H1 (cell line): ENCODE results near the gene RNASE13. TPM values are rescaled to one million over a fixed set of nuclear protein-coding genes. Genes with fewer than 3 reads are reported as not detected.

Experiments used
- CTCF ChIA-PET: fragments of 300-600 bp; sonication (Branson Sonifier 250); formaldehyde crosslinking; loops from one replicate; lab custom pipeline; 2021; ENCODE audit not compliant: partially characterized antibody; lab: Charles Lee
- POLR2A ChIA-PET: fragments of 300-600 bp; sonication (Branson Sonifier 250); formaldehyde crosslinking; loops from one replicate; lab custom pipeline; 2021; ENCODE audit warnings: inconsistent platforms; ENCODE audit not compliant: partially characterized antibody; lab: Charles Lee
- DNase-seq, 2 experiments: peaks; one replicate each; pipeline versions ENCODE4 v3.0.0 to v3.0.0-alpha.2; 2010 to 2022; ENCODE audit warnings: low spot score in 2 of 2, low read depth in 1 of 2, mixed read lengths in 1 of 2
- FAIRE-seq: peaks from 2 replicates; lab custom pipeline; 2011; peaks lifted over from hg19 to GRCh38; lab: Jason Lieb, UNC
- H2AFZ ChIP-seq: 2 replicates; pipeline ENCODE4 v1.8.1; 2012; ENCODE audit warnings: low read length, inconsistent platforms
- H2AK5ac ChIP-seq: 2 replicates; pipeline ENCODE4 v1.6.1; 2013; ENCODE audit warnings: low read depth, low read length
- H2BK120ac ChIP-seq: replicated peaks from 2 replicates; pipeline ENCODE3; 2013; ENCODE audit warnings: low read depth, low read length, inconsistent platforms
- H2BK12ac ChIP-seq: 2 replicates; pipeline ENCODE4 v1.6.1; 2013; ENCODE audit warnings: low read depth, low read length
- H2BK15ac ChIP-seq: 2 replicates; pipeline ENCODE4 v1.6.1; 2013; ENCODE audit warnings: low read length
- H2BK20ac ChIP-seq: 2 replicates; pipeline ENCODE4 v1.6.1; 2013; ENCODE audit warnings: low read length
- H2BK5ac ChIP-seq: 2 replicates; pipeline ENCODE4 v1.6.1; 2013; ENCODE audit warnings: low read depth, low read length
- H3K14ac ChIP-seq: 2 replicates; pipeline ENCODE4 v1.6.1; 2013; ENCODE audit warnings: inconsistent platforms; ENCODE audit not compliant: insufficient read length
- H3K18ac ChIP-seq: 2 replicates; pipeline ENCODE4 v1.6.1; 2013; ENCODE audit warnings: low read length; ENCODE audit errors: extremely low read depth
- H3K23ac ChIP-seq: 2 replicates; pipeline ENCODE4 v1.6.1; 2013; ENCODE audit warnings: inconsistent platforms; ENCODE audit not compliant: insufficient read length
- H3K23me2 ChIP-seq: 2 replicates; pipeline ENCODE4 v1.6.1; 2013; ENCODE audit warnings: low read depth, low read length
- H3K27ac ChIP-seq: 2 replicates; pipeline ENCODE4 v1.6.1; 2011; ENCODE audit warnings: low read depth, low read length, inconsistent platforms
- H3K27me3 ChIP-seq, 4 experiments: replicated peaks in 1 of 4; 1 replicate in 1 of 4; 2 replicates in 3 of 4; pipeline versions ENCODE4 v1.6.1 to v1.8.1; 2011 to 2013; ENCODE audit warnings: low read length in 3 of 4, mild to moderate bottlenecking in 3 of 4, inconsistent platforms in 2 of 4, mixed read lengths in 2 of 4, moderate library complexity in 1 of 4; ENCODE audit not compliant: control insufficient read depth in 3 of 4, insufficient read depth in 3 of 4; ENCODE audit errors: extremely low read depth in 1 of 4
- H3K36me3 ChIP-seq, 4 experiments: 2 replicates each; pipeline versions ENCODE4 v1.6.1 to v1.8.1; 2011 to 2013; ENCODE audit warnings: mild to moderate bottlenecking in 4 of 4, low read length in 3 of 4, moderate library complexity in 2 of 4, control low read depth in 1 of 4, inconsistent platforms in 1 of 4; ENCODE audit not compliant: insufficient read depth in 4 of 4, control insufficient read depth in 2 of 4
- H3K4ac ChIP-seq: replicated peaks from 2 replicates; pipeline ENCODE3; 2013; ENCODE audit warnings: low read length, low read depth, mixed read lengths, inconsistent platforms; ENCODE audit not compliant: insufficient read length
- H3K4me1 ChIP-seq, 4 experiments: replicated peaks in 1 of 4; 1 replicate in 1 of 4; 2 replicates in 3 of 4; pipeline versions ENCODE4 v1.6.1 to v1.8.1; 2011 to 2013; ENCODE audit warnings: low read length in 3 of 4, inconsistent platforms in 2 of 4, mixed read lengths in 1 of 4; ENCODE audit not compliant: insufficient read depth in 4 of 4, control insufficient read depth in 3 of 4
- H3K4me2 ChIP-seq, 2 experiments: 2 replicates each; pipeline versions ENCODE4 v1.6.1 to v1.8.1; 2011 to 2013; ENCODE audit warnings: low read depth in 2 of 2, low read length in 2 of 2, control low read depth in 1 of 2, inconsistent platforms in 1 of 2, mild to moderate bottlenecking in 1 of 2; ENCODE audit not compliant: insufficient read depth in 1 of 2
- H3K4me3 ChIP-seq, 4 experiments: fragments of 200-600, 300-600 bp in 1 of 4; sonication (generic), shearing (Covaris generic), sonication (Bioruptor Twin) in 1 of 4; 2 replicates each; pipeline versions ENCODE4 v1.5.1 to v1.8.1; 2011 to 2016; ENCODE audit warnings: low read length in 4 of 4, low read depth in 3 of 4, control low read depth in 2 of 4, inconsistent platforms in 2 of 4, mild to moderate bottlenecking in 2 of 4, mixed read lengths in 1 of 4, moderate library complexity in 1 of 4; ENCODE audit not compliant: insufficient read depth in 2 of 4; ENCODE audit errors: extremely low read depth in 1 of 4
- H3K56ac ChIP-seq: replicated peaks from 2 replicates; pipeline ENCODE3; 2013; ENCODE audit warnings: low read depth, mild to moderate bottlenecking, mixed read lengths, low read length, inconsistent platforms; ENCODE audit not compliant: insufficient read length
- H3K79me1 ChIP-seq: 2 replicates; pipeline ENCODE4 v1.6.1; 2013; ENCODE audit warnings: low read depth, low read length, control low read depth
- H3K79me2 ChIP-seq, 2 experiments: 2 replicates each; pipeline versions ENCODE4 v1.6.1 to v1.8.1; 2012 to 2013; ENCODE audit warnings: low read length in 2 of 2, mild to moderate bottlenecking in 2 of 2, inconsistent platforms in 1 of 2; ENCODE audit not compliant: insufficient read depth in 2 of 2, control insufficient read depth in 1 of 2
- H3K9ac ChIP-seq, 4 experiments: replicated peaks in 1 of 4; 1 replicate in 1 of 4; 2 replicates in 3 of 4; pipeline versions ENCODE4 v1.6.1 to v1.8.1; 2011 to 2013; ENCODE audit warnings: low read depth in 3 of 4, low read length in 3 of 4, control low read depth in 2 of 4, mild to moderate bottlenecking in 2 of 4, moderate library complexity in 2 of 4, inconsistent platforms in 1 of 4; ENCODE audit errors: extremely low read depth in 1 of 4
- H3K9me3 ChIP-seq, 2 experiments: 2 replicates each; pipeline versions ENCODE4 v1.6.1 to v1.8.1; 2012 to 2013; ENCODE audit warnings: mild to moderate bottlenecking in 2 of 2, moderate library complexity in 2 of 2, control low read depth in 1 of 2, inconsistent platforms in 1 of 2, low read depth in 1 of 2, low read length in 1 of 2, mixed read lengths in 1 of 2; ENCODE audit not compliant: insufficient read depth in 2 of 2
- H4K20me1 ChIP-seq, 2 experiments: replicated peaks in 1 of 2; 2 replicates each; pipeline versions ENCODE3 to v1.8.1; 2011 to 2013; ENCODE audit warnings: inconsistent platforms in 2 of 2, low read length in 2 of 2, mild to moderate bottlenecking in 1 of 2; ENCODE audit not compliant: insufficient read depth in 2 of 2, control insufficient read depth in 1 of 2
- H4K5ac ChIP-seq: 2 replicates; pipeline ENCODE4 v1.6.1; 2013; ENCODE audit warnings: low read length, low read depth, mixed read lengths, inconsistent platforms; ENCODE audit not compliant: insufficient read length
- H4K8ac ChIP-seq: 2 replicates; pipeline ENCODE4 v1.8.0; 2013; ENCODE audit warnings: mild to moderate bottlenecking, moderate library complexity, low read length, inconsistent platforms; ENCODE audit not compliant: insufficient read depth; ENCODE audit errors: extremely low read depth
- H4K91ac ChIP-seq: replicated peaks from 2 replicates; pipeline ENCODE3; 2013; ENCODE audit warnings: low read length, mixed read lengths, inconsistent platforms; ENCODE audit not compliant: insufficient read length
- WGBS, 2 experiments: shearing (Covaris generic) in 1 of 2; methylation state at CpG; one replicate each; pipeline versions ENCODE4 v1.1.6 to v1.1.7; 2013 to 2015; ENCODE audit warnings: low lambda C conversion rate in 2 of 2, mixed read lengths in 2 of 2, inconsistent platforms in 1 of 2, low coverage in 1 of 2, missing lambda C conversion rate in 1 of 2; ENCODE audit not compliant: insufficient replicate concordance in 2 of 2, insufficient coverage in 1 of 2, insufficient read length in 1 of 2; ENCODE audit errors: extremely low coverage in 1 of 2, missing lambda C conversion rate in 1 of 2; 5-methylcytosine and 5-hydroxymethylcytosine counted together
- polyA plus RNA-seq, 7 experiments: library from polyadenylated mRNA; depleted of rRNA in 3 of 7; stranded (reverse) in 5 of 7; unstranded in 2 of 7; fragments of >200 nt in 5 of 7; fragments of 200-250 nt in 2 of 7; gene quantifications; 1 replicate in 5 of 7; 2 replicates in 1 of 7; 4 replicates in 1 of 7; pipeline versions ENCODE4 v1.2.1 to v1.2.3, GENCODE V29; 2011 to 2013; ENCODE audit warnings: missing spikeins in 2 of 7, mixed read lengths in 2 of 7
- total RNA-seq: library from RNA; stranded (reverse); fragmentation: NEBNext Ultra II Directional; extraction: Animal tissue kit (Norgen Biotek cat#: 25700); gene quantifications from 2 replicates; pipeline ENCODE4 v1.2.1, GENCODE V29; 2021

The RNASE13 gene
- total and polyA plus RNA-seq, 2 of the 8 experiments (the other 6 are each of a cell fraction or from before 2014, with no cell fraction given), result not detected

DNA sequence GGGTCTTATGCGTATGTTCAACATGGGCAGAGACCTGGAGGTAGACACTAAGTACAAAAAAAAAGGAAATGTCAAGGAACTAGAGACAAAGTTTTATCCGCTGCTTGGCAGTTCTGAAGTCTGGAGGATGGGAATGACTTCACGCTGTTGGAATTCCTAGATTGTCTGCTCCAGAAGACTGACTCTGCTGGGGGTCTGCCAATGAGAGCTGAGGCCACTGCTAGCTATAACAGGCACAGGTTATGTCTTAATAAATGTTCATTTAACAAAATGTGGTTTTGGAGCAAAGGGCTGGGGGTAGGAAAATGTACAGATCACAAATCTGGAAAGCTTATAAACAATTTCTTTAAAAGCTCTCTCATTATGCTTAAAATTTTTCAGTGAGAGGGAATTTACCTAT lies 28.9 kb upstream of the RNASE13 start:
- Histone ChIP-seq H2BK120ac (no peak overlapping the region), H4K91ac (no peak overlapping the region), H3K36me3 (no peaks in the 10 kb centered on the region), H3K23ac (no peak overlapping the region), H3K14ac (no peak overlapping the region), H3K4me2 (no peak overlapping the region), H3K4me1 (peaks cover 0 to 2% (median 0%) of the 10 kb centered on the region in 4 experiments; a peak in 2 of 7 replicates), H4K5ac (no peak overlapping the region), H2BK20ac (no peak overlapping the region), H3K4ac (no peak overlapping the region), H3K4me3 (no peak overlapping the region), H3K27me3 (no peaks in the 10 kb centered on the region; a peak in 2 of 7 replicates), H3K79me2 (no peaks in the 10 kb centered on the region), H3K9ac (no peak overlapping the region), H2BK5ac (no peak overlapping the region), H3K79me1 (no peaks in the 10 kb centered on the region), H3K56ac (no peak overlapping the region), H4K8ac (no peak overlapping the region), H2BK15ac (no peak overlapping the region), H2BK12ac (no peak overlapping the region), H2AFZ (no peak overlapping the region), H3K23me2 (no peaks in the 10 kb centered on the region), H3K27ac (no peak overlapping the region), H4K20me1 (no peaks in the 10 kb centered on the region), H2AK5ac (no peak overlapping the region), H3K9me3 (no peaks in the 10 kb centered on the region), H3K18ac (no peak overlapping the region)
- 76% methylated on average over 3 of the region's 3 CpGs; no CpG with 5 or more reads in 1 of the 2 experiments for WGBS, 2 experiments
- FAIRE-seq (no peak), DNase-seq (no peak)
- ChIA-PET CTCF (interaction anchor here (0.7 to 3.0 kb wide), 9 partner anchors 8 to 51 kb away, joined by 3 to 12 read pairs (median 4); no protein-coding TSS in a partner anchor), POLR2A (interaction anchor here (3.7 kb wide), 1 partner anchor 8 kb away, joined by 17 read pairs; no protein-coding TSS in a partner anchor)
